Stimulated activated CD4-positive, alpha-beta T cell treated with anti-CD3 and anti-CD28 coated beads, TNF-alpha, amount 100 ng/mL, for 24 hours (primary cell): ENCODE measurements around the gene NKD1.

ENCODE experiments used
- DNase-seq, 3 experiments: peaks; one replicate each; pipeline ENCODE4 v3.0.0-alpha.2; 2020; ENCODE audit warnings: low read depth in 3 of 3

Gene NKD1

DNA sequence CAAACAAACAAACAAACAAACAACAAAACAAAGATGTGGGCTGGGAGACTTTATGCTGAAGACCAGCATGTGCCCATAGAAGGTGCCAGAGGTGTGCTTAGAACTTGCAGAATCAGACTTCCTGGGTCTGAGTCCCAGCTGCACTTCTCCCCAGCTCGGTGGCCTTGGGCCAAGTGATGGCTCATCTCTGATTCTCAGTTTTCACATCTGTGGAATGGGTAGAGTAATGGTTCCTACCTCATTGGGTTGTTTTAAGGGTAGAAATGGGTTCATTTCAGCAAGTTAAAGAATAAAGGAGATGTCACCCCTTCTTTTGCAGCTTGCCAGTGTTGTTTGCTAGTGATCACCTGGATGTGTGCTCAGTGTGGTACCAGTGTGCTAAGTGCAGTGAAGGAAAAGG, 10.7 kb downstream of the NKD1 start:
- DNase-seq, result no peak

DNA sequence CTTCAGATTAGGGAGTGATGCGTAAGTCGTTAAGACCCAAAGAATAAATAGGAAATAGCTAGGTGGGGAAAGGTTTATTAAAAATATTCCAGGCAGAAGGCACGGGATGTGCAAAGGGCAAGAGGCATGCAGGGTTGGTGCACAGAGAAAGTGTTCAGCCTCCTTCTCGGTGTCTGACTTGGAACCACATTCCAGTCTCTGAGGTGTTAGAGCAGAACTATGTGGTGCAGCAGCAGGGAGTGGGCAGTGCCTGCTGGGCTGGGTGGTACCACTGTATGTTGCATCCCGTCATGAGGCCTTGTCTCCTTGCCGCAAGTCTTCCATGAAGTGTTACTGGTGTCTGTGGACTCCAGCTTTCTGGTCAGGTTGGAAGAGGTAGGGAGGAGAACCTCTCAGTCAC, 11.1 kb downstream of the NKD1 start:
- no peak for DNase-seq

- no peak for DNase-seq
Measured at GRCh38 chr16:50559804-50560514, 11.8 kb downstream of the NKD1 start.

GRCh38 chr16:50560903-50561863, 13.0 kb downstream of the NKD1 start:
- no peak for DNase-seq

- DNase-seq, result no peak
Measured at GRCh38 chr16:50562657-50563056, 14.5 kb downstream of the NKD1 start.

GRCh38 chr16:50563989-50564388, 15.8 kb downstream of the NKD1 start:
- DNase-seq, result no peak

GRCh38 chr16:50565428-50565827, 17.2 kb downstream of the NKD1 start:
- DNase-seq, result no peak

DNA sequence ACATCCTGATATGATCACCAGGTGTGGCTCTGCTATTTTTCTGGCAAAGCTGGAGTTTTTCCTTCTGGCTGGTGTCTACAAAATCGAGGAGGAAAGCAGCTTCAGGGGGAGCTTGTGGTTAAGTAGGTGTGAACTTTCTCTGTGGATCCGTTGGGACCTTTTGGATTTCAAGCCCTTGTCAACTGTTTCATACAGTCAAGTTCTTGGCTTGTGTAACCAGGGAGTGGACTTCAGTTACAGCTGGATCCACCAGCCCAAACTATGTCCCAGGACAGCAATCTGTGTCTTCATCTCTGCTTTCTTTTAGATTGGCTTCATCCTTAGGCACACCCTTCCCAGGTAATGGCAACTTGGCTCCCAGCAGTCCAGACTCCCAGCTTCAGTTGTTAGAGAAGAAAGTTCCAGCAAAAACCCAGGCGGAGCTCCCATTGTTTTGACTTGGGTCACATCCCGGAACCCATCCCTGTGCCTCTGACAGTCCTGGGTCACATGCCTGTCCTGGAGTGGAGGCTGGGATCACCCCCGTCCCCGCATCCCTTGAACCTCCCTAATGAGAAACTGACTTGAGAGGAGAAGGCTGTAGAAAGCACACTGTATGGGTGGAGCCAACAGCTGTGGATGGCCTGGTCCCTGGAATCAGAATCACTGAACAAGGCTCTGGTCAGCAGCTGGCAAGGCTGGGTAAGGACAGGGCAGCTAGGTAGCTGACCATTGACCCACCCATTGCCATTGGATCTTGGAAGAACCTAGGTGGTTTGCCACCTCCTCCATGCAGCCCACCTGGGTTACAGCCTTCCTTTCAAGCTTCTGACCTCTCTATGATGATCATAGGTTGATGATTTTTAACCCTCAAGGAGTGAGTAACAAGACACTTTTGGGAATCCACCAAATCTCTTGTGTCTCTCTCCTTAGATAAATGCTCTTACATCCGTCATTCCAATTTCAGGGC, 18.1 kb downstream of the NKD1 start:
- no peak for DNase-seq

DNA sequence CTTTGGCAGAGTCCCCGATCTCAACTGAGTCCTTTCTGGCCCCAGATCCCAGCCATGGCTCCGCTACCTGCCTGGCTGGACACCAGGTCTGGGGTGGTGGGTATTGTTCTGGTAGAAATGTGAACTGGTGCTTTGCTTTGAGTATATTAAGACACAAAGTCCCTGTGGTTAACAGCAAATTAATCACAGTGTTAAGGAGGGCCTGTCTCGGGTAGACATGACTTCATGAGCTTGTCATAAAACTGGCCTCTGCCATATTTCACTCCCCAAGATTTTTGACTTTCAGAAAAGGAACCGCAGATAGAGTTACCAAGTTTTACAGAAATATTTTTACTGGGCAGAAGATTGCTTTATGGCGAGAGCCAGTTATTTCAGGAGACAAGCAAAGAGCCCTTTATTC, 19.5 kb downstream of the NKD1 start:
- DNase-seq, result no peak

DNA sequence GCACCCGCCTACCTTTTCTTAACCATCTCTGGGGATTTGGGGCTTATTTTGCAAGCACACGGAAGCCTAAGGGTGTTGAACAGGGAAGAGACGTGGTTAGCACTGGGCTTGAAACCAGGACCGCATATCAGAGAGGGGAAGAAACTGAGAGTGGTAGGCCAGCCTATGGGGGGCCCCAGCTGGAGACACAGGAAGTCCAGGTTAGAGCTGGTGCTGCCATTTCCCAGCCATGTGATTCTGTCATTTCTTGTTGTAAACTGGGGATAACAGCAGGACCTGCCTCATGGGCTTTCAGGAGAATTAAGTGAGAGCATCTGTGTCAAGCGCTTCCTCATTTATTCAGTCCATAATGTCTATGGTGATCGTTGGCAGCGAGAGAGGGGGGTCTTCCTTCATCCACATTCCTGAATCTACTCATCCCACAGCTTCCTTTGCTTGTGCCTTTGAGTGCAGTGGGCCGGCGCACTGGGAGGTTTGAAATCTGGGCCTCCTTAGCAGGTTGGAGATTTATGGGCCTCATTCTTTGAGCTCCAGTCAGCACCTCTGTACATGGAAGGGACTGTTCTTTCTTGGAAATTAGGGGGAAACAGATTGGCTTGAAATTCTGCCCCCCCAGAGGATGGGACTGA, 20.1 kb downstream of the NKD1 start:
- no peak for DNase-seq

DNA sequence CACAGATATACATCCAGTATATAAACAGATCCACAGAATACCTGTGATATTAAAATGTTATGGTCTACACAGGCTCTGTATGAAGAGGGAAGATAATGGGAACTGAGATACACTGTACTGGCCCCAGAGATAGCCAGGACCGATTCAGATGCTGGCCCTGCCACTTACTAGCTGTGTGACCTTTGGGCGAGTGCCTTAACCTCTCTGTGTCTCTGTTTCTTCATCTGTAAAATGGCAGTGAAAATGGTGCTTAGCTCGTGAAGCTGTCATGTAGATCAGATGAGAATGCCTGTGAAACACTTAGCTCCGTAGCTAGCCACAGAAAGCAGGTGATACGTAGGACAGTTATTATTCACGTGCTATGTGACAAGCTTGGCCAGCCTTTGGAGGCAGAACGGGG, 22.2 kb downstream of the NKD1 start:
- no peak for DNase-seq

DNA sequence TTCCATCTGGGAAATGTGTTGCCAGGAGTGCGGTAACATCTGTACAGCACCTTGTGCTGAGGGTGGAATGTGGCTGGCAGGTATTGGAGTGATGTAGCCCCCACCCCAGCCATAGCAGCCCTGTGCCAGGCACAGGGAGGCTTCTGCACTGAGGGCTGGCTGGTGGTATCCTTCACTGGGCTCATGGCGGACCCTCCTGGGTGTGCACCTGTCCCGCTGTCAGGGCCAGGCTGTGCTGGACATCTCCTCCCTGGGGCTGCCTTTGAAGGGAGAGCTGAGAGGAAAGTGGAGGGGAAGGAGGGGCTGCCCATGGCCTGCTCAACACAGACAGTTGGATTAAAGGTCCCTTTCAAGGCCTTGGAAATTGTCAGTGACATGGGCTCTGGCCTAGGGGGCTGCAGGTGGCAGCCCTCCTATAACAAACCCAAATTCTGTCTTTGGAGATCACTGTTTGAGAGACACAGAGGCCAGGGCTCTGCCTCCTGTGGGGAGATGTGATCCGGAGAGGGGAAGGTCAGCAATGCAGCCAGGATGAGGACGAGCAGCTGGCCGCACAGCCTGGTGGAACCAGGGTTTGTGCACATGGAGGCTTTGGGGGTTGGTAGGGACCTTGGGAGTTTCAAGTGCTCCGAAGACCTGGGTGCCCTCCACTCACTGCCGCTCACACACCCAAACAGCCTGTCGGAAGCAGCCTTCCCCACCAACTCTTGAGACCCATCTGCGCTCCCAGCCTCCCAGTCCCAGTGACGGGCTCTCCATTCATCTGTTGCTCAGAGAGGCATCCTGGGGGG, 22.8 kb downstream of the NKD1 start:
- no peak for DNase-seq

- DNase-seq, result no peak
Measured at GRCh38 chr16:50571786-50572185, 23.6 kb downstream of the NKD1 start.

- no peak for DNase-seq
Measured at GRCh38 chr16:50572700-50573099, 24.5 kb downstream of the NKD1 start.

- DNase-seq, result no peak
Measured at GRCh38 chr16:50573279-50573678, 25.1 kb downstream of the NKD1 start.

DNA sequence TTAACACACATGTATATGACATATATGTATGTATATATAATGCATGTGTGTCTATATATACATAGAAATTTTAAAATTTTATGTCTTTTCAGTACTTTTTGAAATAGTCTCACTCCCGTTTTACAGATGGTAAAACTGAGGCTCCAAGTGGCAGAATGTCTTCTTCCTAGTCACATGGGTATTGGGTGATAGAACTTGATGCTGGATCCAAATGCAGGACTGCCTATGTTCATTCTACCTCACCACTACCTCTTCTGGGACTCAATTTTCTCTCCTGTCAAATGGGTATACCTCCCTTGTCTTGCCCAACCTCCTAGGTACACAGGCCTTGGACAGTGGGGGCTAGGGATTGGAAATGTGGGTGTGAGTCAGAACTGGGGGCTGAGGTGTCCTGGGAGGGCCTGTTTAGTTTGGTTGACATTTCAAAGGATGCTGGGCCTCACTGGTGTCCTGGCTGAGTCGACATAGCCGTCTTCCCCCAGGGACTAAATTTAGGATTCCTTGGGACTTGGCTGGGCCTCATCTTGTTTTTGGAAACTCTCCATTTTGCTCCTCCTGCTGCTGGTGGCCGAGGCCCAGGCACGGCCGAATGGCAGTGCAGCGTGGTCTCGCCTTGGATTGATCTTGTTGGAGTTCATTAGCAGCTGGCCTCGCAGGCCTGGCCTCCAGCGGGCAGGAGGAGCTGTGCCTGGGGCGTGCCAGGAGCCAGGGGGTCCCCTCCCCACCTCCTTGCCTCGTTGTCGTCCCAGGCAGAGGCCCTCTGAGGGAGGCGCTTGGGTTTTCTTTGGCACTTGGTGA, 25.9 kb downstream of the NKD1 start:
- no peak for DNase-seq

GRCh38 chr16:50574745-50575136, 26.5 kb downstream of the NKD1 start:
- DNase-seq, result no peak

GRCh38 chr16:50575743-50576142, 27.5 kb downstream of the NKD1 start:
- no peak for DNase-seq

- DNase-seq, result no peak
Measured at GRCh38 chr16:50576403-50577113, 28.4 kb downstream of the NKD1 start.
